A673 (cell line): ENCODE measurements around the gene MOB3A.
"Not testable (repeated sequence)": the region's sequence is repeated elsewhere in the genome, so short reads cannot be mapped to it uniquely, and the experiment has no call there.

Experiments used
- CTCF ChIP-seq: fragments of 300-800, 200-600 bp; sonication (generic); conservative IDR thresholded peaks from 2 replicates; pipeline ENCODE4 v1.5.1; 2017; ENCODE audit warnings: low read depth, mild to moderate bottlenecking, antibody characterized with exemption, low read length, moderate library complexity, mixed read lengths
- EZH2 ChIP-seq: fragments of 200-600 bp; sonication (generic); IDR thresholded peaks from 2 replicates; pipeline ENCODE4 v1.6.1; 2017; ENCODE audit warnings: borderline replicate concordance, low read depth, mild to moderate bottlenecking, mixed read lengths, antibody characterized with exemption, low read length; ENCODE audit not compliant: poor library complexity, severe bottlenecking

GRCh38 chr19:2091926-2092525, 4.1 kb downstream of the MOB3A start:
- not testable (repeated sequence) for TF ChIP-seq CTCF, EZH2
